HepG2 (cell line): ENCODE results near the gene NEK6. TPM values are rescaled to one million over a fixed set of nuclear protein-coding genes. Genes with fewer than 3 reads are reported as not detected.

Experiments used
- ATAC-seq: fragments of 200-7000 bp; cut with Tn5 transposase; 3 replicates; pipeline ENCODE4 v1.9.1; 2020; ENCODE audit warnings: mild to moderate bottlenecking, moderate library complexity
- BruUV-seq: library from RNA; stranded (reverse); fragments of 400-500 nt; replicated peaks from 2 replicates; lab custom pipeline; 2021; lab: Mats Ljungman, UMichigan
- CTCF ChIA-PET: fragments of 300-600 bp; formaldehyde crosslinking; extraction: SDS; loops from one replicate; lab custom pipeline; 2021; ENCODE audit warnings: low total read pairs, inconsistent platforms, low intra/inter-chr PET ratio; lab: Yijun Ruan, JAX
- POLR2A ChIA-PET: fragments of 350-600 bp; sonication (Branson Sonifier 250); formaldehyde crosslinking; loops from one replicate; lab custom pipeline; 2020; ENCODE audit warnings: antibody characterized with exemption, inconsistent platforms; lab: Yijun Ruan, JAX
- DNase-seq: peaks from one replicate; pipeline ENCODE4 v3.0.0-alpha.2; 2015; ENCODE audit warnings: low spot score
- FAIRE-seq: peaks from 3 replicates; lab custom pipeline; 2011; peaks lifted over from hg19 to GRCh38; lab: Jason Lieb, UNC
- H2AFZ ChIP-seq: one replicate; pipeline ENCODE4 v1.6.1; 2011; ENCODE audit warnings: low read length, inconsistent platforms
- H3K27ac ChIP-seq: fragments of 300-600 bp; 3 replicates; pipeline ENCODE4 v1.8.0; 2011; ENCODE audit warnings: mixed run types, mild to moderate bottlenecking, mixed read lengths, low read length, inconsistent platforms; ENCODE audit not compliant: insufficient read depth; ENCODE audit errors: extremely low read length
- H3K27me3 ChIP-seq, 2 experiments: fragments of 200-600 bp in 1 of 2; 2 replicates in 1 of 2; 3 replicates in 1 of 2; pipeline versions ENCODE4 v1.6.0 to v1.8.0; 2011; ENCODE audit warnings: low read length in 2 of 2, mild to moderate bottlenecking in 2 of 2, moderate library complexity in 2 of 2, inconsistent platforms in 1 of 2; ENCODE audit not compliant: insufficient read depth in 2 of 2, control insufficient read depth in 1 of 2
- H3K36me3 ChIP-seq, 2 experiments: fragments of 200-600 bp in 1 of 2; replicated peaks in 1 of 2; 2 replicates in 1 of 2; 3 replicates in 1 of 2; pipeline versions ENCODE4 v1.5.1 to v1.8.0; 2011; ENCODE audit warnings: low read length in 2 of 2, inconsistent platforms in 1 of 2; ENCODE audit not compliant: insufficient read depth in 2 of 2, control insufficient read depth in 1 of 2
- H3K4me1 ChIP-seq: 2 replicates; pipeline ENCODE4 v1.5.1; 2012; ENCODE audit warnings: low read length, inconsistent platforms; ENCODE audit not compliant: insufficient read depth
- H3K4me2 ChIP-seq: 2 replicates; pipeline ENCODE4 v1.6.0; 2011; ENCODE audit warnings: low read depth, low read length, inconsistent platforms
- H3K4me3 ChIP-seq, 3 experiments: fragments of 200-600 bp in 1 of 3; sonication (generic), shearing (Covaris generic) in 1 of 3; replicated peaks in 1 of 3; 2 replicates each; pipeline ENCODE4 v1.5.1; 2011 to 2016; ENCODE audit warnings: low read length in 3 of 3, inconsistent platforms in 2 of 3, low read depth in 2 of 3, mild to moderate bottlenecking in 2 of 3, control low read depth in 1 of 3, mixed read lengths in 1 of 3; ENCODE audit not compliant: insufficient read depth in 1 of 3
- H3K79me2 ChIP-seq: one replicate; pipeline ENCODE4 v1.6.1; 2011; ENCODE audit warnings: low read length, inconsistent platforms; ENCODE audit not compliant: insufficient read depth
- H3K9ac ChIP-seq: 2 replicates; pipeline ENCODE4 v1.6.0; 2011; ENCODE audit warnings: mild to moderate bottlenecking, low read depth, low read length, inconsistent platforms; ENCODE audit not compliant: insufficient read depth
- H3K9me3 ChIP-seq: 2 replicates; pipeline ENCODE4 v1.5.1; 2012; ENCODE audit warnings: mild to moderate bottlenecking, low read length
- H4K20me1 ChIP-seq: 2 replicates; pipeline ENCODE4 v1.6.0; 2011; ENCODE audit warnings: inconsistent platforms, mild to moderate bottlenecking, low read length, moderate library complexity; ENCODE audit not compliant: insufficient read depth
- AGO2 ChIP-seq: fragments of 200-400 bp; formaldehyde crosslinking; optimal IDR thresholded peaks from 2 replicates; pipeline ENCODE3; 2017; ENCODE audit warnings: mild to moderate bottlenecking, low read depth, low read length, moderate library complexity
- ARID5B ChIP-seq: IDR thresholded peaks from 2 replicates; pipeline ENCODE4 v1.4.0; 2020; ENCODE audit warnings: mild to moderate bottlenecking, missing genetic modification reagents
- E2F5 ChIP-seq: sonication (generic); formaldehyde crosslinking; conservative IDR thresholded peaks from 2 replicates; pipeline ENCODE4 v1.4.0; 2020; ENCODE audit warnings: missing genetic modification reagents
- GATAD1 ChIP-seq: IDR thresholded peaks from 2 replicates; pipeline ENCODE4 v1.6.1; 2016; ENCODE audit warnings: missing genetic modification reagents, missing compliant biosample characterization
- SOX6 ChIP-seq, 2 experiments: fragments of 450-650 bp in 1 of 2; sonication (generic) in 1 of 2; formaldehyde crosslinking in 1 of 2; IDR thresholded peaks; 2 replicates each; pipeline versions ENCODE4 v1.4.0 to v1.6.1; 2017 to 2020; ENCODE audit warnings: antibody characterized with exemption in 1 of 2, mild to moderate bottlenecking in 1 of 2, missing genetic modification reagents in 1 of 2
- ZNF121 ChIP-seq: sonication (generic); formaldehyde crosslinking; IDR thresholded peaks from 2 replicates; pipeline ENCODE4 v1.5.0; 2020; ENCODE audit warnings: mild to moderate bottlenecking, missing genetic modification reagents
- ZNF256 ChIP-seq: sonication (generic); formaldehyde crosslinking; conservative IDR thresholded peaks from 2 replicates; pipeline ENCODE4 v1.4.0; 2020; ENCODE audit warnings: missing genetic modification reagents
- ZNF768 ChIP-seq: sonication (generic); formaldehyde crosslinking; IDR thresholded peaks from 2 replicates; pipeline ENCODE4 v1.4.0; 2020; ENCODE audit warnings: missing genetic modification reagents
- WGBS: methylation state at CpG from one replicate; pipeline ENCODE4 v1.1.6; 2017; ENCODE audit warnings: low lambda C conversion rate; 5-methylcytosine and 5-hydroxymethylcytosine counted together
- in situ Hi-C: cut with HindIII; loops from 2 replicates; pipeline ENCODE4 v1.10.0; 2017; ENCODE audit warnings: low pct_unique_long_range_greater_than_20kb; ENCODE audit not compliant: extremely low pct_ligation_motif_present
- intact Hi-C: fragments of 100-400 bp; cut with micrococcal nuclease; formaldehyde crosslinking; loops from one replicate; pipeline ENCODE4 v1.10.0; 2022; ENCODE audit not compliant: unreplicated experiment
- polyA plus RNA-seq, 8 experiments: library from polyadenylated mRNA; depleted of rRNA in 3 of 8; stranded (reverse) in 7 of 8; unstranded in 1 of 8; fragments of >200 nt; fragmentation: Illumina TruSeq in 4 of 8; extraction: Trizol in 4 of 8; gene quantifications; 2 replicates each; pipeline versions ENCODE4 v1.2.1 to v1.2.3, GENCODE V29; 2011 to 2016; ENCODE audit warnings: low read depth in 4 of 8, missing spikeins in 1 of 8, mixed read lengths in 1 of 8; ENCODE audit not compliant: insufficient read depth in 1 of 8
- total RNA-seq, 5 experiments: library from RNA; depleted of rRNA; stranded (reverse); fragments of >200 nt; fragmentation: Illumina TruSeq; extraction: Trizol; gene quantifications; 2 replicates each; pipeline ENCODE4 v1.2.3, GENCODE V29; 2016; ENCODE audit warnings: low read depth in 1 of 5

The NEK6 gene
- total and polyA plus RNA-seq, 2 of the 13 experiments (the other 11 are each of a cell fraction or from before 2014, with no cell fraction given), result 30.4 to 119 TPM

- Histone ChIP-seq H3K79me2 (no peaks in the 10 kb centered on the region), H4K20me1 (no peaks in the 10 kb centered on the region), H3K4me2 (no peak overlapping the region), H3K36me3 (peaks cover 41 to 66% of the 10 kb centered on the region in 2 experiments), H3K27ac (no peak overlapping the region), H3K9ac (no peak overlapping the region), H3K27me3 (no peaks in the 10 kb centered on the region), H2AFZ (no peak overlapping the region), H3K4me3 (no peak overlapping the region), H3K9me3 (no peaks in the 10 kb centered on the region), H3K4me1 (no peaks in the 10 kb centered on the region)
- TF ChIP-seq AGO2 (peak; percentile 64), SOX6 (IDR thresholded peaks at IDR 0.05) (no peak), SOX6 (CRISPR knock-in tag; IDR thresholded peaks at IDR 0.05) (no peak)
- ATAC-seq (peak; percentile 14), DNase-seq (no peak), FAIRE-seq (no peak)
- ChIA-PET POLR2A (no interaction called here), CTCF (no interaction called here)
- in situ Hi-C loops, result no loop called here
- BruUV-seq, result no TSS peak
- 97% methylated on average over 15 of the region's 15 CpGs for WGBS
- intact Hi-C loops, result no loop called here
Measured at GRCh38 chr9:124334568-124335319, 77.0 kb downstream of the NEK6 start.

- no peaks in the 10 kb centered on the region for H4K20me1 ChIP-seq
- H3K9me3 ChIP-seq, result no peaks in the 10 kb centered on the region
- 99% methylated on average over 7 of the region's 14 CpGs for WGBS
- no peaks in the 10 kb centered on the region for H3K4me1 ChIP-seq
- FAIRE-seq (no peak), ATAC-seq (no peak), DNase-seq (no peak)
- H3K4me2 ChIP-seq, result no peak overlapping the region
- ChIA-PET CTCF (no interaction called here), POLR2A (no interaction called here)
- in situ Hi-C loops, result no loop called here
- intact Hi-C loops, result no loop called here
- H3K9ac ChIP-seq, result no peak overlapping the region
- no peak overlapping the region for H3K4me3 ChIP-seq
- no peak overlapping the region for H3K27ac ChIP-seq
- no peaks in the 10 kb centered on the region for H3K79me2 ChIP-seq
- BruUV-seq, result no TSS peak
- peaks cover 40 to 66% of the 10 kb centered on the region in 2 experiments for H3K36me3 ChIP-seq
- no peak overlapping the region for H2AFZ ChIP-seq
- no peaks in the 10 kb centered on the region for H3K27me3 ChIP-seq
- TF ChIP-seq ARID5B (CRISPR knock-in tag) (no peak), ZNF768 (CRISPR knock-in tag) (no peak), E2F5 (no peak), ZNF256 (CRISPR knock-in tag) (no peak), ZNF121 (CRISPR knock-in tag) (no peak), GATAD1 (CRISPR knock-in tag) (no peak)
Measured at GRCh38 chr9:124335320-124335707, 77.6 kb downstream of the NEK6 start.
